Left hindlimb (tissue), 1 donor: Measurements from ENCODE around the gene THBS1.

Experiments
- DNase-seq: peaks from one replicate; pipeline ENCODE4 v3.0.0-alpha.2; 2018

THBS1 gene

DNA sequence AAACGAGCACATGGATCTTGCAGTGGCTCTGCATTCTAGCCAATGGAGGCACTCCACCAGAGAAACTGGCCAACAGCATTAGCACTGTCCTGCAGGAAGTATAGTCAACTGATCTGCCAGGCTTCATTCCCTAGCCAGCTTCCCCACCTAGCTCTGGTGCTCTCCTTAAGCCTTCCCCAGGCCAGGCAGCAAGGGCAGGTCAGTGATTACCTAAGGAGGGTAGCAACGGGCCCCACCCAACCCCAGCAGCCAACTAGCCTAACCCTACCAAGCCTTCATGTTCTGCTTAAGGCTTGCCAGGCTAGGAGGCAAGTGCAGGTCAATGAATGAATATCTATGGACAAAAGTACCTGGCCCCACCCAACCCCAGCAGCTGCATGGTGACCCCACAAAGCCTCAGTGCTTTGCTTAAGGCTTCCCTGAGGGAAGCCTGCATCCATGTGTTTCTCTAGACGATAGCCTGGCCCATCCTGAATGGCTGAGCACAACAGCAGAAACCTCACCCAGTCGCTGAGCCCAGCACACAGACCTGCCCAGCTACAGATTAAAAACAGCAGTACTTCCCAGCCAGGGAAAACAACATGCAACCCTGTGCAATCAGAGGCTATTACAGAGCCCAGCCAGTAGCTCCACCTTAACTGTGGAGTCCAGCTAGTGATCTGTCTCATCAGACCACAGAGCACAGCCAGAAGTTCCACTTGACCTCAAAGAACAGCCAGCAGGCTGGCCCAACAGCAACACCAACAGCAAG lies 28.5 kb downstream of the THBS1 start:
- no peak for DNase-seq

DNA sequence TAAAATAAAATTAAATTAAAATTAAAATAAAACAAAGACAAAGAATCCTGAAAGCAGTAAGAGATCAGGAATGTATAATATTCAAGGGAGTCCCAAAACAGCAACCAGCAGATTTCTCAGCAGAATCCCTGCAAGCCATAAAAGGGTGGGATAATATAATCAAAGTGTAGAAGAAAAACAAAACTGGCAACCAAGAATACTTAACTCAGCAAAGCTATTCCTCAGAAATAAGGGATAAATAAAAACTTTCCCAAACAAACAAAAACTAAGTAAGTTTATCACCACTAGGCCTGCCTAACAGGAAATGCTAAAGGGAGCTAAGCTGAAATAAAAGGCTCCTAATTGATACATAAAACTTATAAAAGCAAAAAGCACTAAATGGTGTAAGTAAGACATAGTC lies 29.8 kb downstream of the THBS1 start:
- DNase-seq, result no peak

DNA sequence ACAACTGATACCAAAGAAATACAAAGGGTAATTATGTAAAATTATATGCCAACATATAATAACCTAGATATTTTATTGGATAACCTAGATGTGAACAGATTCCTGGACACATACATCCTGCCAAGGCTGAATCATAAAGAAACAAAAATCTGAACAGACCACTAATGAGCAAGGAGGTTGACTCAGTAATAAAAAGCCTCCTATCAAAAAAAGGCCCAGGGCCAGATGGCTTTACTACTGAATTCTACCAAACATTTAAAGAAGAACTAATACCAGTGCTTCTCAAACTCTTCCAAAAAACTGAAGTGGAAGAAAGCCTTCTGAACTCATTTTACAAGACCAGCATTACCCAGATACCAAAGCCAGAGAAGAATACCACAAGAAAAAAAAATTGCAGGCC lies 32.4 kb downstream of the THBS1 start:
- DNase-seq, result no peak

DNA sequence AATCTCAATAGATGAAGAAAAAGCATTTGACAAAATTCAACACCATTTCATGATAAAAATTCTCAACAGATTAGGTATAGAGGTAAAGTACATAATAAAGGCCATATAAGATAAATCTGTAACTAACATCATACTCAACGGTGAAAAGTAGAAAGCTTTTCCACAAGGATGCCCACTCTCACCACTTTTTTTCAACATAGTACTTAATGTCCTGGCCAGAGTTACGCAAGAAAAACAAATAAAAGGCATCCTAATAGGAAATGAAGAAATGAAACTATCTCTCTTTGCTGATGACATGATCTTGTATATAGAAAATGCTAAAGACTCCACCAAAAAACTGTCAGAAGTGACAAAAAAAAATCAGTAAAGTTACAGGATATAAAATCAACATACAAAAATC lies 33.0 kb downstream of the THBS1 start:
- DNase-seq, result no peak

DNA sequence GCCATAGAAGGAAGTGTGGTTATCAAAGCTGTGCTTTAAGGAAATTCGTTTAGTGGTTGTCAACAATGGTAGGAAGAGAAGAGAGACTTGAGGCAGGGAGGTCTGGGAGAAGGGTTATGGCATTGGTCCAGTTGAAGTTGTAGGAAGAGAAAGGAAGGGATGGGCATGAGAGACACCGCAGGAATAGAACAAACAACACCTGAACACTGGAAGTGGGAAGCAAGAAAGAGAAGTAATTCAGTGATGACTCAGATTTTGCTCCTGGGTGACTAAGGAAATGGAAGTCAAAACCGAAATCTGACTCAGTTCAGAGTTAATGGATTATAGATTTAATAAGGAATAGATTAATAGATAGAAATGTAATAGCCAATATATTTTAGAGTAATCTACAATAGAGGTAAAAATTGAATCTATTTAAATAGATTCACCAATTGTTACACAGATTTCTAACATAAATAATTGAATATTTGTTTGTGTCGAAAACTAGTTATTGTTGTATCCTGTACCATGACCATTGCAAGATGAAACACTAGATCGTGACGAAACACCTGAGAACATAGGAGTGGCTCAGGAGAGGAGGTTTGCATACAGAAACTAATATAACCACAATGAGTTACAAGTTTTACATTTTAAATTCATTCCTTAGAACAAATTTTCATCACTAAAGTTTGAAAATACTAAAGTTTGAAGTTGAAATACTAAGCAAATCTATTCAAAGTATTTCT lies 36.0 kb downstream of the THBS1 start:
- no peak for DNase-seq

DNA sequence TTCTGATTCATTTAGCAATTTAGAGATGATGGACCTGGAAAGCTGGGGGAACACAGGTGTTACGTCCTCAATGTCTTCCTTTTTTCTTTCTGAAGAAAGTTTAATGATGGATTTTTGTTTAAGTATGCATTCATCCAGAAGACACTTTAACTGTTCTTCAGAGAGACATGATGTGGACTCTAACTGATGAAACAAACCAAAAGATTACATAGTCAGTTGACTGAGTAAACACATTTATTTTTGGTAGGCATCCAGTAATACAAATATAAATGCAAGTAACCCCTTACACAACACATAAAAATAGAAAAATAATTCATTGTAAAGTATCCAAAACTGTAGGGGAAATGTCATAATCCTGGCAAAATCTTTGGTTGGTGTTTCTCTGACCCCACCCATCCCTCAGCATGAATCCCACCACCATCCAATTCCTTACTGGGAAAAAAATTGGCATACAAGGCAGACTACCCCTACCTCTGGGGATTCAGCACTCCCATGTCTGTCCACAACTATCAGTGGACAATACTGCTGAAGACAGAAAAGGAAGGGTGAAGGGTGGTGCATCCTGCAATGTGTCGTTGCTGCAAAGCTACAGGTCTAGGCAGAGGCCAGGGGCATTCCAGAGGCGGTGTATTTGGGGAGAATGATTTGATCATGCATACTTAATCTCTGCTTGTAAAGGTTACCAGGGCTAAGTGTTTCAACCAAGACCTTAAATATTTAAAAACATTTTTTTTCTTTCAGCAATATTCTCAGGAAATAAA lies 37.4 kb downstream of the THBS1 start:
- no peak for DNase-seq

DNA sequence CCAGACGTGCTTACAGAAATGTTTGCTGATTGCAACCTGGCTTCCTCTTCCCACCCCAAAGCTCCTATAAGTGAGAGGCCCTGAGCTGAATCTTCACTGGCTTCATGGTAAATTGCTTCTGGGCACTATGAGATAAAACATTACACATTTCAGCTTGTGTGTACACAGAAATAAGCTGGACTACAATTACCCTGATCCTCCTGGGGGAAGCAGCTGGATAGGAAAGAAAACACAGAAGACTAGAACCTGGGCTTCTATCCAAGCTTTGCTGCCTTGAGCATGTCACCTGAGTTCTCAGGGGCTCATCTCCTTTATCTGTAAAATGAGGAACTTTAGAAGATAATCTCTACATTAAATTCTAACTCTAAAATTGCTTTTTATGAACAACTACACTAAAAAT lies 40.3 kb downstream of the THBS1 start:
- DNase-seq, result no peak

DNA sequence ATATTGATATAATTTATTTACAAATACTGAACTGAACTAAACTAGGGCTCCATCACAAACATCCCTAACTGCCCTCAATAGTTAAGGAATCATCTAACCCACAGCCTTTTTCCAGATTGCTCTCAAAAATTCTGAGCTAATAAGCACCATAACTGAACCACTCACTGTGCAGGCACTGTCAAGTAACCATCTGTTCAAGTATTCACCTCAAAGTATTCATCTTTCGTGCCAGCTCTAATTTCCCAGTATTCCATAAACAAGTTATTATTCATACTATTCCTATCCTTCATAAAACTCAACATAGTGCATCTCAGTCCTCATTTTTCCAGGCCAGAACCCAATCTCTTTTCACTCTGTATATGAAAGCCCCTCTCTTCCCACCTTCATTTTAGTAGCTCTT lies 41.1 kb downstream of the THBS1 start:
- DNase-seq, result no peak

DNA sequence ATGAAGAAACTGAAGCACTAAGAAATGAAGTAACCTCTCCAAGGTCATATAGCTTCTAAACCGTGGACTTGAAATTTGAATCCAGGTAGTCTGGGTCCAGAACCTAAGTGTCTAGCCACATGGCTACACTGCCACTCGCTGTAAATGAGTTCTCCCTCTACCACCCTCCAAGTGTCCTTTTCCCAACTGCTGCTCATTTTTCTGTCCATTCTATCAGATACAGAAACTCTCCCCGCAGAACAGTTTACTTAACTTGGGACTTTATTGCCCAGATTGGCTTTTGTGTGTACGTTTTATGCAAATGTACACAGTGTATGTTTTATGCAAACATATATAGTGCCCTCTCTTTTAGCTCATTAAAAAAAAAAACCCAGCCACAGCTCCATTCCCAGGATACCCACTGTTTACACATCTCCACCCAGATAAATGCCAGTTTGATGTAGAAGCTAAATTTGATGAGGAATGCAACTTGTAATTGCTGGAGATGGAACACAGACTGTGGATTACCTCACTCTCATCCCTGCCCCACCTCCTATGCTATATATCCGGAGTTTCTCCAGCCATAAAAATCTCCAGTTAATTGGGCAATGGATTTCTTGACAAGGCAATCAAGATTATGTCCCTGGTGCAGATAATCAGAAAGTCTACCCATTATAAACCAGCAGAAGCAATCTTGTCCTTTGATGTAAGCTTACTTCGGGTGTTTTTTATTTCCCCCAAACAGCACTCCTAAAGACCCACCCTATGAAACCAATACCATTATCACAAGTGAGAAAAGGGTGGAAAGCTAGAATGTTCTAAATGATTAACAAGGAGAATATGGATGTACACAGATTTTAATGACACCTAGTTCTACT lies 42.0 kb downstream of the THBS1 start:
- DNase-seq, result no peak

DNA sequence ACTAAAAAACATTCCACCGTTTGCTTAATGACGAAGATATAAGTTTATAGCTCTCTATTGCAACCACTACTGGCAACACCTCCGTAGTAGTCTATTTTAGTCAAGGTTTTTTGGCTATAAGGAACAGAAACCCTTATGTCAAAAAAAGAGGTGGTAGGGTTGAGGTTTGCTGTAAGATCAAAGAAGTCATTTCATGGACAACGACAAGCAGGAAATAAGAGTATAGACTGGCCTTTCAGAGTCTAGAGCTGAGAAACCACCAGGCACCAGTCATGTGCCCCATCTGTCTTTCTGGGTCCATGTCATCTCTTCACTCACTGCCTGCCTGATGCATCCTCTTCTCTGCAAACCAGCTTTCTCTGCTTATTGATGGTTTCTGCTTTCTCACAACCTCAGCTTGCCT lies 42.7 kb downstream of the THBS1 start:
- DNase-seq, result no peak

DNA sequence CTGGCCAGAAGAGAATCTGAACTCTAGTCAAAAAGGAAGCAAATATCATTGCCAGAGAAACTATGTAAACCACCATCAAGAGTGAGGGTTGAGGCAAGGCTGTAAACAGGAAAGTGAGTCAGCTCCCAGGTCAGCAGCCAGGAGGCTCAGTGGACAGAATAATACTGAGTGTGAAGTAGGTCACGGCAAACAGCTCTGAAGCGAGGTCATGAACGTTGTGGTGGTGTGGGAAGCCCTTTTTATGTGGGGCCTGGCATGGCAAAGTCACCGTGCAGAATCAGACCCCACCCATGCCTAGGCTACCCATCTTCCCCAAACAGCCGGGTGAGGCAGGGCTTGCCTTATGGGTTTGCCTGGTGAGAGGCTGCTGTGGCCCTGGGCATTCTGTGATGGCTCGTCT lies 43.9 kb downstream of the THBS1 start:
- no peak for DNase-seq

DNA sequence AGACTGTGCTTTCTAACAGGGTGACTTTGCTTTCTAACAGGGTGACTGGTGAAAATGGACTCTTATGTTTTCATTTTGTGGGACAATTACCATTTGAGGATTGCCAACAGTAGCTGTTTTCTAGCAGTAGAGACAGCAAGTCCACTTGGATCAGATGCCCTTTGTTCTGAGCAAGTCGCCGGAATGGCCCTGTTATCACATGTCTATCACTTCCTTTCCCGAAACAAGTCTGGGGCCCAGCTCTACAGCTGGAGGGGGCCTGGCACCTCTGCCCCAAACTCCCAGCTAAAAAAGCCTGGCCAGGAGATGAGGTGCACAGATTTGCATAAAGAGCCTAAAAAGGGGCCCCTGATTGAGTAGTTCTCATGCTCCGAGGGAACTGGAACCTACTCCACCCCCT lies 44.6 kb downstream of the THBS1 start:
- no peak for DNase-seq

DNA sequence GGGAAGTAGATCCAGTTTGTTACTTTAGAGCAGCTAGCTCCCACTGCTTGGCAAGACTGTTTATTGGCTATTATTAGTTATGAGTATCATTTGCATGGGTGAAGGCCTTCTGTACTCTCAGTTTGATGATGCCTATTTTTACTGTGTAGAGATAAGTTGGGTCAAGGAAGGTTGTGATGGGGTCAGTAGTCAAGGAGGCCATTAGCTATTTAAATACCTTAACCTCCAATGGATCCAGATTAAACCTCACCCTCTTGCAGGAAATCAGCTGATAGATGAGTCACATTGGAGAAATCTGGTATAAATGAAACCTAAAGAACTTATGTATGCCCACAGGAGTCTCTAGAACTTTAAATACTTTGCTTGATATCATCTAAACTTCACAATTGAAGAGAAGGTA lies 45.0 kb downstream of the THBS1 start:
- no peak for DNase-seq

DNA sequence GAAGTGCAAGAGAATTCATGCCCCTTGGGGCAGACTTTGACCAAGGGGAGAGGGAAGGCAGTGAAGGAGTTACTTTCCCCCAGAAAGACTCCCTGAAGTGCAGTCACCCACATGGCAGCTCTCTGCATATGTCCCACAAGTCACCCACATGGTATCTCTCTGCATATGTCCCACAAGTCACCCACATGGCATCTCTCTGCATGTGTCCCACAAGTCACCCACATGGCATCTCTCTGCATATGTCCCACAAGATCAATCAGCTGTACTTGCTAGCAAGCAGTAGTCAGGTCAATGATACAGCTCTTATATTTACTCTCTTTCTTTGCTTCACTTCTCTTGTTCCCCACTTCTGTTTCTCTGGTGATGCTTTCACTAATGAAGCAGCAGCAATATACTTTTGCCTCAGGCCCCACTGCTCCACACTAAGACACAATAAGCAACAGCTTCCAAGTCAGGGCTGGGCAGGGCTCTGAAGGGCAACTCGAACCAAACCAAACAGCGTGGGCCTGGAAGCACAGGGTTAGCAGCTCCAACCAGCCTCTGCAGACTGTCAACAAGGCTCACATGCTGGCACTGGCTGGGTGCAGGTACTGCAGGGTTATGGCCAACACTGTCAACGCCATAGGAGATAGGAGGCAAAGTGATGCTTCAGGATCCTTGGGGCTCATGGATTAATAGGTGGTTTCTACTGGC lies 46.7 kb downstream of the THBS1 start:
- no peak for DNase-seq

DNA sequence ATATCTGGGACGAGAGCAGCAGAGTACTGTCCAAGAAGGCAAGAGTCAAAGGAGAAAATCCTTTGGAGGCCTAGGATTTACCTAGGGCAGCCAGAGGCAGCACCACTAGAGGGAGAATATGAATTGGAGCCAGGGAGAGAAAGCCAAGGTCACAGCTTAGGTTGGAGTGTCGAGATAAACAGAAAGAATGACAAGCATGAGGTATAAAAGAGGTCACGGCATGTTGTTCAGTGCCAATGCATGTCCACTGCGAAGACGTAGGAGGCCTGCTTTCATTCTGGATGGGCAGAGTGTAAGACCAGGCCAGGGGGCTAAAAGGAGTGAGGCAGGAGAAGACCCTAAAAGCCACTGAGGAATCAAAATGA lies 47.2 kb downstream of the THBS1 start:
- DNase-seq, result no peak

DNA sequence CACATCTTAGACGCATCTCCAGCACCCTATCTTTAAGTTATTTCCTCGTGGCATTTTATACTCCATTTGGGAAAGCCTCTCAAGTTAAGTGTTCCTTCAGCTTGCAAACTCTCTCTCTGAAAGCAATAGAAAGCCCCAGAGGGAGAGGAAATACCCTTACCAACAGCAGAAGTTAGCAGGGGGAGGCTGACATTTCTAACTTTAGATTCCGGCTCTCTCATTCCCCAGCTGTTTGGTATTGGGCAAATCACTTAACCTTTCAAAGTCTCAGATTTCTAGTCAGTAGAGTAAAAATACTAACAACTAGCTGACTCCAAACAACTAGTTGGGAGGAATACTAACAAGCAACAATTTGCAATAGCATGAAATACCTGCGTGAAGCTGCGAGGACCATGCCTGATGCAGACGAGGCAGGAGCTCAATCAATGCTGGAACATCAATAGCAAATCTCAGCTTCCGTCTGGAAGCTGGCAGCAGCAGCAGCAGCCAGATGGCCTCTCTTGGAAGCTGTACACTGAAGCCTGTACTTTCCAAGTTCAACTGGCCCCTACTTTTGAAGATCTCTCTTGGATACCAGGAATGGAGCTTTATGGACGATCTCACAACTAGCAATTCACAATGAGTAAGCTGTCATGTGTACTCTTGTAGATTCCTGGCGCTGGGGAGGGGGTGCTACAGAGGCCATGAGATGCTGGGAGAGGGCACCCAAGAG lies 47.8 kb downstream of the THBS1 start:
- DNase-seq, result no peak

DNA sequence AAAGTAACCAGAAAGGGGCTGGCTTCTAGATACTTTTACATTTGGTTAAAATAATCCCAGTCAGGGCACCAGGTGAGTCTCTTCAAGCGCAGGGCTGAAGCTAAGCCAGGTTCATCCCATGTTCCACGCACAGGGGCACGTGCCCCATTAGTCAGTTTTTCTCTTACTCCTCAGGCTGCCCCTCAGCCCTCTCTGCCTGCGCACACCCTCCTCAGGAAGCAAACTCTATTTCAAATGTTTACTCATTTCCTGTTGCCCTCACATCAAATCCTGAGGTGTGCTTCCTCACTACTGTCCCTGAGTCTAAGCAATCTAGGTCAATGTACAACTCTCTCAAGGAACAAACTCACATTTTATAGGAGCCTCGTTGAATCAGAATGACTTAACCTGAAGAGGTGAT lies 48.5 kb downstream of the THBS1 start:
- no peak for DNase-seq

DNA sequence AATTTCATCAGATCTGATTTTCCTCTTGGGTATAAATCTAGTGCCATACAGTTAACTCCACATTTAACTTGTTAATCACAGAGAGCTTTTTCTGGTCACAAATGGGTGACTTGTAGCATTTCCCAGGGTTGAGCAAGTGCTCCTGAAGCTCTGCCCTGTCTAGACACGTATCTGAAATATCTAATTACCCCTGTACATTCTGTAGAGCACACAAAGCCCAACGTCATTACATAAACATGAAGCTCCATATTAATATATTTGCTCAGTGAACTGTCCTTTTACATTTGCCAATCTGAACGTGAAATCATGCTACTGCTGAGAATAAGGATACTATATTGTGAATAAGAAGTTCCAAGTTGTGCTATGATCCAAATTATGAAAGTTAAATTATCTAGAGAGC lies 49.0 kb downstream of the THBS1 start:
- DNase-seq, result no peak

DNA sequence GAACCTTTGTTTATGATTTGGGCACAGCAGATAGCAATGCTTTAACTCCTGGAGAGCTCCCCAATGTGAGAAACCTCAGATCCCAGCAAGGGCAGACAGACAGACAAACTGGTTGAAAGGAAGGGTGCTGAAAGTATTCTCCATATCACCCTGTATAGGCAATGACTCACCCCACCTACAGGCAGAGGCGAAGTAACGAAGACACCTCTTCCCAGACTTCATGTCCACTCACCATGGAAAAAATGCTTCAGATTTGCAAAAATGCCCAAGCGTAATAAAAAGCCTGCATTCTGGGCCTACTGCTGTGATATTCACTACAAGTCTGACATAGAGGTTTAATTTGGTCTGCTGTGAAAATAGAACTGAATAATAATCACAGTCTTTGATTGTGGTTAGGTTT lies 50.5 kb downstream of the THBS1 start:
- DNase-seq, result no peak

DNA sequence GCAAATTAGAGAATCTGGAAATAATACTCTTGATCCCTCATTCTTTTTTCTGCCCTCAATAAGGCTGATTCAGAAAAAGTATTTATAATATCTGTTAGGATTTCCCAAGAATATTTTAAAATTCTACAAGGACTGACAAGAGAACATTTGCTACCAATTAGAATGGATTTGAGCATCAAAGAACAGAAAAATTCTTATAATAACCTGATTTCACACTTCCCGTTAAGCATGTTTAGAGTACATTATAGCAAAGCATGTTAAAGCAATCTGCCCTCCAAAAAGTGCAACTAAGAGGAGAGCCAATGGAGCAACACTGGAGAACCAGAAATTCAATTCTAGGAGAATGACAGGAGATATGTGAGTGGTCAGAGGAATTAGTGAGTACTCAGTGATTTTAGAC lies 57.2 kb downstream of the THBS1 start:
- no peak for DNase-seq

DNA sequence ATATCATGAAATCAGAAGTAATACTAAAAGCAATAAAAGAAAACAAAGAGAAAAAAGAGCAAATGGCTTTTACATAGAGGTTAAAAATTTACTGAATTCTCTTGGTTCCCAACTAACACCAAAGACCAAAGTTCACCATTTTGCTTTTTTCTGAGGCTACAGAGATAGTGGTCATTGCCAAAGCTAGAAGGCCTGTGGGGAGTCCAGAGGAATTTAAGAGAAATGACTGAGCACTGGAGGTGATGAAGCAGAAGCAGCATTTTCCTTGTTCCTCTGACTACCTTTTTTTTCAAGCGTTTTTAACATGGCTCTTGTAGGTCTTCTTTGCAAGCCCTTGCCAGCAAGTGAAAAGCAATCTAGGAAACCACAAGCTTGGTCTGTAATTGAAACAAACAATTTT lies 58.2 kb downstream of the THBS1 start:
- DNase-seq, result no peak

DNA sequence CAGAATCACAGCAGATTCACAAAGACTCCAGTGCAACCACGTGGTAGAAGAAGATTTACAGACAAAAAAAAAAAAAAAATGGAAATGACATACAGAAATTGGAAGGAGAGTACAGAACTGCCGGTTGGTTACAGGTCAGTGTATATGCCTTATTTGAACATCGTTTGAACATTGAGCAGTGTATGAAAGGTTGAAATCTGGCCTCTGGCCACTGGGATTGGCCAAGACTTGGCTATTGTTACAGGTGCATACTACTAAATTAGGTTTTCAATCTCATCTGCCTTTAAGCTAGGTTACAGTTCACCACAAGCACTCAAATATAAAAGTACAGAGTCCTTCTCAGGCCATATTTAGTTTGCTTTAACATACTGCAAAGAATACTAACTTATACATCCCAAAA lies 59.8 kb downstream of the THBS1 start:
- DNase-seq, result no peak
